ENCODE measurements around the gene MCRIP2.

MCRIP2 gene

DNA sequence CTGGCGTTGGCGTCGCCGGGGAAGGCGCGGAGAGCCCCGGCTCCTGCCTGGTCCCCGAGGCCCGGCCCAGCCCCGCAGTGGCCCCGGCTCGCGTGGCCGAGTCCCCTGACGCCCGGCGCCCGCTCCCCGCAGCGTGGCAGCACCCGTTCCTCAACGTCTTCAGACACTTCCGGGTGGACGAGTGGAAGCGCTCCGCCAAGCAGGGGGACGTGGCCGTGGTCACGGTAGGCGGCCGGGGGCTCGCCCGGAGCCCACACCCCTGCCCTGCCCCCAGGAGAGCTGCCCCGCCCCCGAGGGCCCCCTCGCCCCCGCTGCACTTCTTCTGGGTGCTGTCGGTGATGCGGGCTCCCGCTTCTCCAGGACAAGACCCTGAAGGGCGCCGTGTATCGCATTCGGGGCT is 8.0 kb downstream of the MCRIP2 start:
- DNase-seq = no peak

DNA sequence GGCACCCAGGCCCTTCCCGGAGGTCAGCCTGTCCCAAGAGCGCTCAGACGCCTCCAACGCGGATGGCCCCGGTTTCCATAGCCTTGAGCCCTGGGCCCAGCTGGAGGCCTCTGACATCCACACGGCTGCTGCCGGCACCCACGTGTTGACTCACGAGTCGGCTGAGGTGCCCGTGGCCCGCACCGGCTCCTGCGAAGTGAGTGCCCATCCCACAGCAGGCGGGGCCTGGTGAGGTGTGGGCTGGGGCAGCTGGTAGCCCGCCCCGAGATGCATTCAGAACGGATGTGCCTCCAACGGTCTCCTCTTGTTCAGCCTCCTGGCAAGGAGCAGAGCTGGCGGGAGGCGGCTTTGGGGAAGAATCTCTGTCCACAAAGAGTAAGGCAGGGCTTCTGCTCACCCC is 10.2 kb downstream of the MCRIP2 start:
- DNase-seq = no peak

DNA sequence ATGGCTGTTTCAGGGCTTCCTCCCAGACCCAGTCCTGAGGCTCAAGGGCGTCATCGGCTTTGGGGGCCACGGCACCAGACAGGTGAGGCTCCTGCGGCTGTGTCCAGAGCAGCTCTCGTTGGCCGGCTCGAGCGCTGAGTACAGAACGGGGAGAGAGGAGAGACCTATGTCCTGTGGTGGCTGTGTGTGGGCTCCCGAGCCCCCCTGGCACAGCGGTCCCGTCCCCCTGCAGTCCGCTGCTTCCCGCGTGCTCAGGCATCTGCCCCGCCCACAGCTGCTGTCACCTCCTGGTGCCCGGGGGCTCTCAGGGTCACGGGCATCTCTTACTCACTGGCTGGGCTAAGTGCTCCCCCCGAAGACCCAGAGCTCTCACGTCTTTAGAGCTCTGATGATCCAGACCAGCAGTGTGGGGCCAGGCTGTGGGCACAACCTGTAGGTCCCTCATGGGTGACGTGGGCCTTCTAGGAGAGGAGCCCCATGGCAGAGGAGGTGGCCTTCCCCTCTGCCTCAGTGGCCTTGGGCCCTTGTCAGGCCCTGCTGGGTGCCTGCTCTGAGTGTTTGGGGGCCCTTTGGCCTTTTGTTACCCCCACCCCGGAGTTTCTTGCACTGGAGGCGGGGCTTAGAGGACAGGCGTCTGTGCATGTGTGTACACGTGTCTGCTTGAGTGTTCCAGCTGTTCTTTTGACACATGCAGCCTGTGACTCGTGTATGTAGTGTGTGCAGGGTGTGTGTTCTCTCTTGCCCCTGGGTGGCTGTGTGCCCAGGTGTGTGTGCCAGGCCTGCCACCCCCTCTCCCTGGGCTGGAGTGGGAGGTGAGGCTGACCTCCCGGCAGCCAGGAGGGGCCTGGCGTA is 11.1 kb downstream of the MCRIP2 start:
- no peak for DNase-seq

DNA sequence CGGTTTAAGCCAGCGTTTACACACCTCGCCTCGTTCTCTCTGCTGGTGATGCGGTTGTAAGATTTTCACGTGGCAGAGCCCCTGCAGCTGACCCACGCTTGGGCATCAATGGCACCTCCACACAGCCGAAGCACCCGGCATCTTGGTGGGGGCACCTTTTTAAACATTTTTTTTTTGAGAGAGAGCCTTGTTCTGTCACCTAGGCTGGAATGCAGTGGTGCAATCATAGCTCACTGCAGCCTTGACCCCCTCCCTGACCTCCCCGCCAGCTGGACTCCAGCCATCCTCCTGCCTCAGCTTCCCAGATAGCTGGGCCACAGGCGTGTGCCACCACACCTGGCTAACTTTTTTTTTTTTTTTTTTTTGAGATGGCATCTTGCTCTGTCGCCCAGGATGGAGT is 12.4 kb downstream of the MCRIP2 start:
- no peak for DNase-seq

DNA sequence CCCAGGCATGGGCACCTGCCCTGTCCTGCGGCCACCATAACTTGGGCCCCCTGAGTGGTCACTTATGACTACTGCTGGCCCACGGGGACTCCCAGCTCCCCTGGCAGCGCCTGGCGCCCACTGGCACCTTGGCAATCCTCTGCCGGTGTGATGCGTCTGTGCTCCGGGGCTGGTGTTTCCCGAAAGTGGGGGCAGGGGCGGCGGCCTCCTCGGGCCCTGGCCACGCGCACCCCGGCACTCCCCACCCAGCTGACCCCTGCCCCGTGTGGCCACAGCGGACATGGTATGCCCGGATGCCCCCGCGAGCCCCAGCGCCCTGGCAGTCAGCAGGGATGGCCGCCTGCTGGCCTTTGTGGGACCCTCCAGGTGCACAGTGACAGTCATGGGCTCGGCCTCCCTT is 15.9 kb downstream of the MCRIP2 start:
- DNase-seq = no peak

DNA sequence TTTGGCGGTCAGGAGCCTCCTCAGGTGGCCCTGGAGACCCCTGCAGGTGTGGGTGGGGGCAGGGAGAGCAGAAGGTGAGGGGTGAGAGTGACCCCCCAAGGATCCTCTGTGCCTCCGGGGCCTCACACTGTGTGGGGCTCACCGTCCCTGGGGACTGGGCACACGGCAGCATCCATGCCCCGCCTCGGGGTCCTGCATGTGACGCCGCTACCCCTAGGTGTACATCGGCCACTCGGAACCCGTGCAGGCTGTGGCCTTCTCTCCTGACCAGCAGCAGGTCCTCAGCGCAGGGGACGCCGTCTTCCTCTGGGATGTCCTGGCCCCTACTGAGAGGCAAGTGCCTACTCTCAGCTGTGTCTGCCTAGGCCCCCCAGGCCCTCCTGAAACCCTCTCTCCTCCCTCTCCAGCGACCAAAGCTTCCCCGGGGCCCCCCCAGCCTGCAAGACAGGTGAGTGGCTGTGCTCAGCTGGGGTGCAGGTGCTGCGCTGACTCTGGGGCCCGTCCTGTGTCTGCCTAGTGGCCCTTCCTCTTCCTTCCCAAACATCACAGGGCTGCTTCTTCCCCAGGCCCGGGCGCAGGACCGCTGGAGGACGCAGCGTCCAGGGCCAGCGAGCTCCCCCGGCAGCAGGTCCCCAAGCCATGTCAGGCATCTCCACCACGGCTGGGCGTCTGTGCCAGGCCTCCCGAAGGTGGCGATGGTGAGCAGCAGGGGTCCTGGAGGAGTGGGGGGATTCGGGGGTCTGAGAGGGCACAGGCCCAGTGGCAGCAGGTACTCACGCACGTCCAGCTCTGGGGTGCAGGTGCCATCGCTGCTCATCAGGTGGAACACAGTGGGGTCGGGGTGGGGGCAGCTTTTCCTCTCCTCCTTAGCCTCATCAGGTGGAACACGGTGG is 17.3 kb downstream of the MCRIP2 start:
- no peak for DNase-seq

DNA sequence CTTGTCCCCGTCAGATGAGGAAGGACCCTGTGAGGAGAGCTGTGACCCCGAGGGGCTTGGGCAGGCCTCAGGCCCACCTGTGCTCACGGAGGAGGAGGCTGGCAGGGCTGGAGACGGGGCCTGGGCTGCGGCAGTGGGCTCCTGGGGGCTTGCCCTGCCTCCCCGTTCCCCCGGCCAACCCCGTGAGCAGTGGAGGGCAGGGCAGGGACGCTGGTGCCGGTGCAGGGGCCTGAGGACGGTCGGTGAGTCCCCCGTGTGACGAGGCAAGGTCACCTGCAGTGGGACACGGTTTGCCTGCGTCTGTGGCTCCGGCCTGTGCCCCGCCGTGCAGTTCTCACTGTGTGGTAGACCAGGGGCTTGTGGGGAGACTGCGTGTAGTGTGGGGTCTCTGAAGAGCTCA is 18.0 kb downstream of the MCRIP2 start:
- no peak for DNase-seq

DNA sequence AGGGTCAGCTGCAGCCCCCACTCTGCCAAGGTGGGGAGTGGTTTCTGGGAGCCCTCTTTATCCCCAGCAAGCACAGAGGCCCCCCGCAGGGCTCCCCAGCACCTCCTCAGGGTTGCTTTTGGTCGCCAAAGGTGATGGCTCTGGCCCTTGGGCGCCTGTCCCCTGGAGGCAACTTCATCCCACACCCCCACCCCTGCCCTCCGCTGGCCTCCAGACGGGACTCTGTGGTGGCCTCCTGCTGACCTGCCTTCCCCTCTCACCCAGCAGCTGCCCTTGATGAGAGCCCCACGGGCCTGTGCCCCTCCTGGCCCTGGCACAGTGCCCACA is 18.5 kb downstream of the MCRIP2 start:
- DNase-seq = no peak

DNA sequence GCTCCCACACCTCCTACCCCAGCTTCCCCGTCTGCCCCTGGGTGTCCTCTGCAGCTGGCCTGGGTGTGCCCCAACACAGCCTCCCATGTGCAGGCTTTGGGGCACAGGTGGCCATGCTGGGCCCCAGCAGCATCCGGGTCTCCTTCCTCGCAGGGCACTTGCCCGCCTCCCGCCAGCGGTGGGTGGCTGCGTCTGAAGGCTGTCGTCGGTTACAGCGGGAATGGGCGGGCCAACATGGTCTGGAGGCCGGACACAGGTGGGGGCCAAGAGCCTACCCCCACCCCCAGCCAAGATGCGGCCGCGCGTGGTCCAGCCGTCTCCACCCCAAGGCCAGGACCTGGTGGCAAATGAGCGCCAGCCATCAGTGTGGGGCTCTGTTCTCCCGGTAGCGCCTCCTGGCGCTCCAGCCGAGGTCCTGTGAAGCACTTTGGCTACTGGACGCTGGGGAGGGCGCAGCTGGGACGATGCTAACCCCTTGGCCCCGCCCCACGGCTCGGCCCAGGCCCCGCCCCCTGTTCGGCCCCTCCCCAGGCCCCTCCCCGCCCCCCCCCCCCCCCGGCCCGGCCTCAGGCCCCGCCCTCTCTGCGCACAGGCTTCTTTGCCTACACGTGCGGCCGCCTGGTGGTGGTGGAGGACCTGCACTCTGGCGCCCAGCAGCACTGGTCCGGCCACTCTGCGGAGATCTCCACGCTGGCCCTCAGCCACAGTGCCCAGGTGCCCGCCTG is 19.0 kb downstream of the MCRIP2 start:
- DNase-seq = peak; percentile 87

DNA sequence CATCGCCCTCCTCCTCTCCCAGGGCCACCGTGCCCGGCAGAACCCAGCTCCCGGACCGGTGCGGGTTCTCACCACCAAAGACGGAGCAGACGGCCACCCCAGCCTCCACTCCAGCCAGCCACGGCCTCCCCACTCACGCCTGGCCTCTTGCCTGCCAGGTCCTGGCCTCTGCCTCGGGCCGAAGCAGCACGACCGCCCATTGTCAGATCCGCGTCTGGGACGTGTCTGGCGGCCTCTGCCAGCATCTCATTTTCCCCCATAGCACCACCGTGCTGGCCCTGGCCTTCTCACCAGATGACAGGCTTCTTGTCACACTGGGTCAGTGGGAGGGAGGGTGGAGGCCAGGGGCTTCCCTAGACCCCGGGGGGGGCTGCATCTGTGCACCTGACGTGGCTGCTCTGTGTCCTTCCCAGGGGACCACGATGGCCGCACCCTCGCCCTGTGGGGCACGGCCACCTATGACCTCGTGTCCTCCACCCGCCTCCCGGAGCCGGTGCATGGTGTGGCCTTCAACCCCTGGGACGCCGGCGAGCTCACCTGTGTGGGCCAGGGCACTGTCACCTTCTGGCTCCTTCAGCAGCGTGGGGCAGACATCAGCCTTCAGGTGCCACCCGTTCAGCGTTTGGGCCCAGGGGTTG is 19.7 kb downstream of the MCRIP2 start:
- no peak for DNase-seq

DNA sequence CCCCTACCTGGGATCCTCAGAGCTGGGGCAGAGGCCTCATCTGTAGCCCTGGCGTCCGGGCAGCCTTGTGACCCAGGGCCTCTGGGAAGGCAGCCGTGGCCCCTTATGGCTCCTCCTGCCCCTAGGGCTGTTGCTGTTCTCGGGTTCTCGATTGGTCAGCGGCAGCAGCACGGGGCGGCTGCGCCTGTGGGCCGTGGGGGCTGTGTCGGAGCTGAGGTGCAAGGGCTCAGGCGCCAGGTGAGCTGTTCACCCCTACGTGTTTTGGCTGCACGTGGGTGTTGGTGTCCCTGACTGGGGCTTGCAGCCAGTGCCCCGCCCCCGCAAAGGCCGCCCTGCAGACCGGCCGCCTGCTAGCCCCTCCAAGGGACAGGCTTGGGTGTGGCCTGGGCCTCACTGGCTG is 20.5 kb downstream of the MCRIP2 start:
- no peak for DNase-seq

DNA sequence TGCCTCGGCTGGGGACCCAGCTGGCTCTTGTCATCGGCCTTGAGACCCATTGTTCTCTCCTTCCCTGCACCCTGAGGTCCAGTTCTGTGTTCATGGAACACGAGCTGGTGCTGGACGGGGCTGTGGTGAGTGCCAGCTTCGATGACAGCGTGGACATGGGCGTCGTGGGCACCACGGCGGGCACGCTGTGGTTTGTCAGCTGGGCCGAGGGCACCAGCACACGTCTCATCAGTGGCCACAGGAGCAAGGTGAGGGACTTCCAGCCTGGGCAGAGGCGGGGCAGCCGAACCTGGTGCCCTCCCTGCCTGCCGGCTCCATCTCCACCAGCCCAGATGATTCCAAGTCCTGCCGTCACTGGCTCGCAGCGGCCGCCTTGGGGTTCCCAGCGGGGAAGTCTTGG is 21.0 kb downstream of the MCRIP2 start:
- no peak for DNase-seq

DNA sequence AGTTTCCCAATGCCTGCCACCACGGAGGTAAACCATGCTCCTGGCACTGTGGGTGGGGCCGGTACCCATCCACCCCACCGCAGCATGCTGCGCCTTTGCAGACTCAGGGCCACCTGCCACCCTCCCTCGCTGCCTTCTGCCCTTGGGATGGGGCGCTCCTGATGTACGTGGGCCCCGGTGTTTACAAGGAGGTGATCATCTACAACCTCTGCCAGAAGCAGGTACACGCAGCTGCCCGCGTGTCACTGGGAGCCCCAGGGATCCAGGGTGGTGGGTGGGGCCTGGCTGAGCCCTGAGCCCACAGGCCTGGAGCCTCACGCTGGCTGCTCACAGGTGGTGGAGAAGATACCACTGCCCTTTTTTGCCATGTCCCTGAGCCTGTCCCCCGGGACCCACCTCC is 24.9 kb downstream of the MCRIP2 start:
- no peak for DNase-seq

DNA sequence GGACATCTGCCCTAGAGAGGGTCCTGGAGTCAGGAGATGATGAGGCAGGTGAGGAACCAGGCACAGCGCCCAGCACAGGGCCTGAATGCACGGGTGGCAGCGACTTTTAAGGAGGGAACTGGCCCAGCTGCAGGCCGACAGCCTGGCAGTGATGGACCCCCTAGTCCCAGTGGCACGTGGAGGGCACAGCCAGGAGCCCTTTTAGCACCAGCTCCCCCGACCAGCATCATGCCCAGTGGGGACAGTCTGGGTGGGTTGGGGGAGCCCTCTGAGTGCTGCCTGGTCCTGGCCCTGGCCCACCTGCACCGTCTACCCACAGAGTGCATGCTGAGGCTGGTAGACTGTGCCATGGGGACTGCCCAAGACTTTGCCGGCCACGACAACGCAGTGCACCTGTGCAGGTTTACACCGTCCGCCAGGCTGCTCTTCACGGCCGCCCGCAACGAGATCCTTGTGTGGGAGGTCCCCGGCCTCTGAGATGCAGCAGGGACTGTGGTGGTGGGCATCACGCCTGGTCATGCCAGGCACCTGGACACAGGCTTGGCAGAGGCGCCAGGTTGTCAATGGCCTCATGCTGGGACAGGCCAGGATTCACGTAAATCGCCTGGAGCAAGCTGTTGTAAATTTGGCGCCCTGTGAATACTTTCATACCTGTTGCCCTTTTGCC is 25.6 kb downstream of the MCRIP2 start:
- DNase-seq = no peak

DNA sequence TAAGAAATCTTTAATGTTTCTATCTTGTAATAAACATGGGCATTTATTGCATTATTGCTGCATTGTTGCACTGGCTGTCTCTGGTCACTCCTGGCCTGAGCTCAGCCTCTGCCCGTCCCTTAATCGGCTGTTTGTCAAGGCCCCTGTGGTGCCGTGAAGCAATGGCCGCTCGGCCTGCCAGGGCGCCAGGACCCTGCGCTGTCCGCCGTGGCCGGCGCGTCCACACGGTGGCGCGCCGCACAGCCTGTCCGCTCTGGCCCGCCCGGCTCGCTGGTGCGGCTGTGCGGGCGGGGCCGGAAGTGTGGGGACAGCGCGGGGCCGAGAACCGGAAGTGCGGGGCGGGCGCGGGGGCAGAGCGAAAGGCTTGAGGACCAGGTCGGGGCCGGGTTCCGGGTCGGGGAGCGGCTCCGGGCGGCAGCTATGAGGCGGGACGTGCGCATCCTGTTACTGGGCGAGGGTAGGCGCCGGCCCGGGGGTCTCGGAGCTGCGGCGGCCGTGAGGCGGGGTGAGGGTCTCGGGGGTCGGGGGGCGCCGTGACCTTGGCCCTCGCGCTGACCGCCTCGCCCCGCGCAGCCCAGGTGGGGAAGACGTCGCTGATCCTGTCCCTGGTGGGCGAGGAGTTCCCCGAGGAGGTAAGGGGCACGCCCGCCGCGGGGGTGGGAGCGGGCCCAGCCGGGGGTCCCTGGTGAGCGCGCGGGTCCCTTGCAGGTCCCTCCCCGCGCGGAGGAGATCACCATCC is 26.3 kb downstream of the MCRIP2 start, which contains the start of gene RHOT2:
Gene RHOT2 (plus strand): TSS at position 353 of the 739 bp plus-strand sequence. CDS start 68 bp downstream, at position 421.
- DNase-seq = peak; percentile 94

DNA sequence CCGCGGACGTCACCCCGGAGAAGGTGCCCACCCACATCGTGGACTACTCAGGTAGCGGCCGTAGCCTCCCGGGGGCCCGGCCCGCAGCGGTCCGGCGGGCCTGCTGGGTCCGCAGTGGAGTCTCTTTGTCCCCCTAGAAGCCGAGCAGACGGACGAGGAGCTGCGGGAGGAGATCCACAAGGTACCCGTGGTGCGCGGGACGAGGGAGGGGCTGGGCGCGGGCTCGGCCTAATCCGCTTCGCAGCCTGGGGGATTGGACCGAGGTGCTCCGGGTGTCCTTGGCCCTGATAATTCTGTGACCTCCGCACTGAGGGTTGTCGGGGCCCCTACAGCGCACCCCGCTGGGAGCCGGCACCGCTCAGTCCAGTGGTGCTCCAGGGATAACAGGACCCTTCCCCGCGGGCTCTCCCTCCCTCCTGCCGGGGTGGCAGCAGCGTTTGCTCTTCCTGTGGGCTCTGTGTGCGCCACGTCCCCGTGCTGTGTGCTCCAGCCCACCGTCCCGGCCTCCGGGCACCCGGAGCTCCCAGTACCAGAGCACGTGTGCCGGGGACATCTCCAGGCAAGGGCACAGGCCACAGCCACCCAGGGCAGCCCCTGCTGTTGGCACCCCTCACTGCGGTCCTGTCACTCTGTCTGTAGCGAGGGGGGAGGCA is 27.0 kb downstream of the MCRIP2 start:
- DNase-seq = no peak

DNA sequence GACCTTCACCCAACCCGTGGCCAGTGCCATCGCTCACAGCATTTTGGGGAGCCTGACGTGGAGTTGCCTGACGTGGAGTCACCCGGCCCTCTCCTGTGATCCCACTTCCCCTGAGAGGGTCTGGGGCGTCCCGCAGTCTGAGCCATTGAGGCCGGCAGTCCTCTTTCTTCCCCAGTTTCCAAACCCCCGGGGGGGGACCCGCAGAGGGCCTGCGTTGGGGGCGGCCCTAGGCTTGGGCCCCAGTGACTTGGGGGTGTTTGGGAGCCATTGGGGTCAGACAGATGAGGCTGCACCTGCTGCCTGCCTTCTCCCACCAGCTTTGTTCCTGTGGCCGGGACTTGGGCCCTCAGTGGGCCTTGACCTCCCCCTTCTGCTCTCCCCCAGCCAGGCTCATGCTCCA is 28.0 kb downstream of the MCRIP2 start:
- no peak for DNase-seq

DNA sequence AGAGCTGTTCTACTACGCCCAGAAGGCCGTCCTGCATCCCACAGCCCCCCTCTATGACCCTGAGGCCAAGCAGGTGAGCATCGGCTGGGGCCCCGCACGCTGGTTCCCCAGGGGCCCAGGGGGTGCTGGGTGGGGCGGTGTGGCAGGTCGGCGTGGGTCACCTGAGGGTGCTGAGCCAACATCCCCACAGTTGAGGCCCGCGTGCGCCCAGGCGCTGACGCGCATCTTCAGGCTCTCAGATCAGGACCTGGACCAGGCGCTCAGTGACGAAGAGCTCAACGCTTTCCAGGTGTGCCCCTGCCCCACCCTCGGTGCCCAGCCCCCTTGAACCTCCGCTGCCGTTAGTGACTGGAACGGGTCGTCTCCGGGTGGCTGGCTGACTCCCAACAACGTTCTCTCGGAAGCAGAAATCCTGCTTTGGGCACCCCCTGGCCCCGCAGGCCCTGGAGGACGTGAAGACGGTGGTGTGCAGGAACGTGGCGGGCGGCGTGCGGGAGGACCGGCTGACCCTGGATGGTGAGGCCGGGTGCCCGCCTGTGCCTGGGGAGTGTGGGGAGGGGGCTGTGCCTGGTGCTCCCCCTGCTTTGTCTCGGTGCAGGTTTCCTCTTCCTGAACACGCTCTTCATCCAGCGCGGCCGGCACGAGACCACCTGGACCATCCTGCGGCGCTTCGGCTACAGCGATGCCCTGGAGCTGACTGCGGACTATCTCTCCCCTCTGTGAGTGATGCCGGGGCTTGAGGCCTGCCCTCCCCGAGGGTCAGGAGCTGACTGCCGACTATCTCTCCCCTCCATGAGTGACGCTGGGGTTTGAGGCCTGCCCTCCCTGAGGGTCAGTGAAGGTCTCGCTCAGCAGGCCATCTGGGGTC is 29.1 kb downstream of the MCRIP2 start:
- no peak for DNase-seq

DNA sequence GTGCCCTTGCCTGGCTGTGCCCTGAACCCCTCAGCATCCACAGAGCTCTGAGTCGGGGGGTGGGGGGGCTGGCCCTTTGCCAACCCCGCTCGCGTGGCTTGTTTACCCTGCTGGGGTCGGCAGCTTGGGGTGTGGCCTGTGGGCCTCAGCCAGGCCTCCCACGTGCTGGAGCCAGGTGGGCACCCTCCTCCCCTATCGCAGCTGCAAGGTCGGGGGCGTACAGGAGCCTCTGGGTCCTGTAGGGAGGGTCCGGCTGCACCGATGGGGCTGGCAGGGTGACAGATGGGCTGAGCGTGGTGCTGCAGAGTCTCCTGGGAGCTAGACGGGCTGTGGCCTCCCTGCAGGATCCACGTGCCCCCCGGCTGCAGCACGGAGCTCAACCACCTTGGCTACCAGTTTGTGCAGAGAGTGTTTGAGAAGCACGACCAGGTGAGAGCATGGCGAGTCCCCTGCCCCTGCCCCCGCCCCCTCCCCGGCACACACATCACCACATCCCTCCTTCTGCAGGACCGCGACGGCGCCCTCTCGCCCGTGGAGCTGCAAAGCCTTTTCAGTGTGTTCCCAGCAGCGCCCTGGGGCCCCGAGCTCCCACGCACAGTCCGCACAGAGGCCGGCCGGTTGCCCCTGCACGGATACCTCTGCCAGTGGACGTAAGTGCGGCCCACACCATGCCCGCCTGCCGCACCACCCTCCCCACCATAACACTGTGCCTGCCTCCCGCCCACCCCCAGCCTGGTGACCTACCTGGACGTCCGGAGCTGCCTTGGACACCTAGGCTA is 29.9 kb downstream of the MCRIP2 start:
- DNase-seq = no peak
